GM15510 (cell line): ENCODE data around the gene MYOF.

Experiments
- POLR2A ChIP-seq: IDR thresholded peaks from 3 replicates; pipeline ENCODE4 v1.6.1; 2011; ENCODE audit warnings: borderline replicate concordance; ENCODE audit not compliant: insufficient read length; ENCODE audit errors: extremely low read depth

The MYOF gene

GRCh38 chr10:93482145-93482834 lies at the start of gene MYOF:
TSS of gene MYOF (minus strand) at chr10:93482334. CDS start at chr10:93482194, 140 bp downstream.
- TF ChIP-seq POLR2A: no peak

GRCh38 chr10:93518531-93518930 lies 36.4 kb upstream of the MYOF start:
- no peak for TF ChIP-seq POLR2A

GRCh38 chr10:93516006-93516380 lies 33.9 kb upstream of the MYOF start:
- no peak for TF ChIP-seq POLR2A

- no peak for TF ChIP-seq POLR2A
Measured at GRCh38 chr10:93515071-93516005, 33.2 kb upstream of the MYOF start.

GRCh38 chr10:93514521-93514920 lies 32.4 kb upstream of the MYOF start:
- no peak for TF ChIP-seq POLR2A

- TF ChIP-seq POLR2A: no peak
Measured at GRCh38 chr10:93513091-93513490, 31.0 kb upstream of the MYOF start.

- no peak for TF ChIP-seq POLR2A
Measured at GRCh38 chr10:93512565-93512964, 30.4 kb upstream of the MYOF start.

- no peak for TF ChIP-seq POLR2A
Measured at GRCh38 chr10:93509816-93510215, 27.7 kb upstream of the MYOF start.

- TF ChIP-seq POLR2A: no peak
Measured at GRCh38 chr10:93505075-93505474, 22.9 kb upstream of the MYOF start.

GRCh38 chr10:93503075-93503474 lies 20.9 kb upstream of the MYOF start:
- no peak for TF ChIP-seq POLR2A

GRCh38 chr10:93501650-93502049 lies 19.5 kb upstream of the MYOF start:
- TF ChIP-seq POLR2A: no peak

GRCh38 chr10:93498166-93498565 lies 16.0 kb upstream of the MYOF start:
- no peak for TF ChIP-seq POLR2A

GRCh38 chr10:93496322-93497041 lies 14.3 kb upstream of the MYOF start, which contains the start of gene CEP55:
TSS of gene CEP55 (plus strand) at chr10:93496612. CDS start at chr10:93500052, 3,440 bp downstream.
- TF ChIP-seq POLR2A: peak; percentile 90

GRCh38 chr10:93495654-93496321 lies 13.7 kb upstream of the MYOF start:
- TF ChIP-seq POLR2A: no peak
